GM21528 (cell line): ENCODE results near the gene KIF7.
"Not testable (repeated sequence)": the region's sequence is repeated elsewhere in the genome, so short reads cannot be mapped to it uniquely, and the experiment has no call there.

ENCODE experiments used
- ATAC-seq: cut with Tn5 transposase; IDR thresholded peaks from one replicate; pipeline ENCODE4 v1.9.1; 2021; ENCODE audit warnings: mild to moderate bottlenecking, moderate library complexity; ENCODE audit not compliant: unreplicated experiment, low FRiP score

KIF7 gene

DNA sequence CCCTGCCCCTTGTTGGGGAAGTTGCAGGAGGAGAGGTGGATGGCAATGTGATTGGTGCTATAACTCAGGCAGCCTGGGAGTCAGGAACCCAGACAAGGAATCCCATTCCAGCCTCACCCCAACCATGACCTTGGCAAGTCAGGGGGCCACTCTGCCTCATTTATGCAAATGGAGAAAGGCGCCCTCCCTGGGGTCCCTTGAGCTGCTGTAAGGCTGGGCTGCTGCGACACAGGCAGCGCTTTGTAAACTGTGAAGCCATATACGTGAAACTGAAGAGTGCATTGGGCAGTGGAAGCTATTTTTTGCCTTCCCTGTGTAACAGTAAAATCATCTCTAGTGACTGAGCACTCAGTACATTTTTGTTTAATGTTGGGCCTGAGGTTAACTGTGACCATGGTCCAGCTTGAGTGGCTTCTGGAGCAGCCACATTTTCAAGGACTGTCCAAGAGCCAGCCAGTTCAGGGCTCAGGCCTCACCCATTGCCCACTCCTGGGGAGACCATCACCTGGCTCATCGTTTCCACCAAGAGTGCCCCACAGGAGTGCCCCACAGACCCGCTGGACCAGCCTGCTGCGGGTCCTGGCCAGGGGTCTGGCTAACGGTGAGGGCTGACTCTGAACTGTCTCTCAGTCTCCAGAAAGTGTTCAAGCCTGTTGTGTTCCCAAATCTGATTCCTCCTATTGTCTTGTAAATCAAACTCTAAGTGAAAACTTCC is 27.9 kb downstream of the KIF7 start:
- ATAC-seq = no peak

- ATAC-seq = no peak
These were observed 29.6 kb downstream of the KIF7 start for GRCh38 chr15:89625716-89626115.

DNA sequence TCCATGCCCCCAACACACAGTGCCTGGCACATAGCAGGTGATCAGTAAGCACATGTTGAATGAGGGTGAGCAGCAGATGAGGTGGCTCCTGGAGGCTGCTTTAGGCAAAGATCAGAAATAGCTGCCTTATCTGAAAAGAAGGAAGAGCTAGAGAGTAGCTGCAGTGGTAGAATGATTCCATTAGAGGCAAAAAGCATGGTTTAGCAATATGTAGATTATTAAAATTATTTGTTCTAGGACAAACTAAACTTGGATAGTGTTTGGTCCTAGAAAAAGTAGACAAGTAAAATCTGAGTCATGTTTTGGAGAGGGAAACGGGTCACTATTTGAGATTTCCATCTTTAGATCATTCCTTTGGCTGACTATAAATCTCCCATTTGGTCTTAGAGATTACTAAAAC is 32.1 kb downstream of the KIF7 start:
- ATAC-seq = no peak

DNA sequence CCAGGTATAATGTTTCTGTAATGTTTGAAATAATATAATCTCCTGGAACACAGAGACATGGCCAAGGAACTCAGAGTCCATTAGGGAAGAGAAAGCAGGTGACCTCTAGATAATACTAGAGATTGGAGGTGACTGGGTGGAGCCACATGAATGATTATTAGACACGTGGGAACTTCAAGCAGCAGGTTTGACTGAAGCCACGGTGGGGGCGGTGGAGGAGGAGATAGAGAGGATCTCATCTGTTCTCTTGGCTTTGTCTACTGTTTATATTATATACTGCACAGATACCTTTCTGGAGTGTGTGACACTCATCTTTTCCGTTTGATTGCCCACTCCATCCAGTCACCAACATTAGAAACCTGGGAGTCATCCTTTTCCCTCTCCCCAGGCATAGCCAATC is 33.7 kb downstream of the KIF7 start:
- no peak for ATAC-seq

DNA sequence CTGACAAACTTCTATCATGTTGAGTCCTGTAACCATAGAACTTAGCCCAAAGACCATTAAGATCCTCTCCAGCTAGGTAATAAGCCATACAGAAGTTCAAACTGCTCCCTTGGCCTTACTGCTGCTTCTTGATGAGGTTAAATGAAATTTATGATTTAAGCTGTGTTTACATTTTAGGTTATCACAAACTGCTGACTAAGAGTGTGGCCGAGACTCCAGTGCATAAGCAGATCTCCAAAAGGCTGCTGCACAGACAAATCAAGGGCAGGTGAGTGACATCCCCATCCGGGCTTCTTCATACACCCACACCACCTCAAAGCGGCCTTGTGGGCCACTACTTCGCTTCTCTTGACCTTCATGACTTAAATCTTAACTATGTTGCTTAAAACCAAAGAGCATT is 39.0 kb downstream of the KIF7 start:
- no peak for ATAC-seq

GRCh38 chr15:89615135-89615534 is 40.1 kb downstream of the KIF7 start:
- ATAC-seq = no peak

GRCh38 chr15:89614164-89614563 is 41.1 kb downstream of the KIF7 start:
- ATAC-seq = no peak

DNA sequence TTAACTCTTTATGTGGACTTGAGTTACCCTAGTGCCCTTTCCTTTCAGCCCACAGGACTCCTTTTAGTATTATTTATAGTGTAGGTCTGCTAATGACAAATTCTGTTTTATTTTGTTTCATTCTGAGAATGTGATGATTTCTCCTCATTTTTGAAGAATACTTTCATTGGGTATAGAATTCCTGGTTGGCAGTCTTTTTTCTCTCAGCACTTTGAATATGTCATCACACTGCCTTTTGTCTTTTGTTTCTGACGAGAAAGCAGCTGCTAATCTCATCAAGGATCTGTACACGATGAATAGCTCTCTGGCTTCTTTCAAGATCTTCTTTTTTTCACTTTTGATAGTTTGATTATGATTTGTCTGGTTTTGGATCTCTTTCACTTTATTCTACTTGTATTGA is 42.2 kb downstream of the KIF7 start:
- no peak for ATAC-seq

- no peak for ATAC-seq
These were observed 44.0 kb downstream of the KIF7 start for GRCh38 chr15:89611317-89611716.

- ATAC-seq = no peak
These were observed 56.2 kb downstream of the KIF7 start for GRCh38 chr15:89599021-89599420.

DNA sequence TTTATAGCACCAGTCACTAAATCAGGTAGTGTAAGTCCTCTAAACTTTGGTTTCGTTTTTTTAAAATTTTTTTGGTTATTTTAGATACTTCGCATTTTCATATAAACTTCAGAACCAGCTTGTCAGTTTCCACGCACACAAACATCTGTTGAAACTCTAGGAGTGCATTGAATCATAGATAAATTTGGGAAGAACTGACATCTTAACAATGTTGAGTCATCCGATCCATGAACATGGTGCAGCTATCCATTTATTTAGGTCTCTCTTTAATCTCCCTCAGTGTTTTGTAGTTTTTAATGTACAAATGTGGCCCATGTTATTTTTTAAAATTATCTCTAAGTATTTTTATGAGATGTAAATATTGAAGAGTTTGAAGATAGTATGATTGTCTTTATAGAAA is 62.2 kb downstream of the KIF7 start:
- ATAC-seq = no peak

DNA sequence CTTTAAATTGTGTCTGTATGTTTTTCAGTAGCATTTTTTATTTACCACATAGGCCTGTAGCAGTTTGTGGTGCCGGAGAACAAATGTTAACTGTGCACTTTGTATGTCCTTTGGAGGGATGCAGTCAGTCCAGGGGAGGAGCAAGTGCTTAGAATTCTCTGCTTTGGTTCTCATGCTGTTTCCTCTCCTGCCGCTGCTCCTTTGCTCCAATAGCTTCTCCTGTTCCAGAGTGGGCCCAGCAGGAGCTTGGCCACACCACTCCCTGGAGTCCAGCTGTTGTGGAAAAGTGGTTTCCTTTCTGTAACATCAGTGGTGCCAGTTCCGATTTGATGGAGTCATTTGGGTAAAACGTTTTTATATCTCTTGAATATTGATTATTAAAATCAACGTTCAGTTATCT is 63.4 kb downstream of the KIF7 start:
- no peak for ATAC-seq

- no peak for ATAC-seq
These were observed 67.3 kb downstream of the KIF7 start for GRCh38 chr15:89587955-89588354.

DNA sequence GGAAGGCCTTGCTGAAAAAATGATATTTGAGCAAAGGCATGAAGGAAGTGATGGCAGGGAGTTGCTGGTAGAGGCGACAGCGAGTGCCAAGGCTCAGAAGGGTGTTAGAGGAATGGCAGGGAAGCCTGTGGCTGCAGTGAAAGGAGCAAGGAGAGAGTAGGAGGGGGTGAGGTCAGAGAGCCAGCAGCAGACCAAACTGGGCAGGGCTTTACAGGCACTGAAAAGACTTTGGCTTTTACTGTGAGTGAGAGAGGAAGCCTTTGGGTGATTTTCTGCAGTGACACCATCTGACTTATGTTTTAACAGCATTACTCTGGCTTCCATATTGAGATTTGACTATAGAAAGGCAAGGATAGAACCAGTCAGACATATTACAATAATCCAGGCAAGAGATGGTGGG is 68.6 kb downstream of the KIF7 start:
- ATAC-seq = no peak

- not testable (repeated sequence) for ATAC-seq
These were observed 74.5 kb downstream of the KIF7 start for GRCh38 chr15:89580747-89581146.

DNA sequence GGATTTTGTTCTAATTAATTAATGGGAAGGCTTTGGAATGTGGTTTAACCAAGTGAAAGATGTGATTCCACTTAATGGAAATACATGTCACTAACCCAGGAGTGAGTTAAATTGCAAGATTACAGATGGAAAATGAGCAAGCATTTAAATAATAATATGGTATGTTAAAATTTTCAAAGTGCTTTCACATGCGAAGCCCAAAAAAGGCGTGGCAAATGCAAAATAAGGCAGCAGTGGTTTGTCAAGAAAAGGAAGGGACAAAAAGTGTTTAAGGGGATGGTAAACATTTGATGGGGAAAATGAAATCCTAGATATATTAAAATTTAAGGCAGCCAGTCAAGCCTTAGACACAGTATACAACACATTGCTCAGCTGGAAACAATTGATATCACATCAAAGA is 77.1 kb downstream of the KIF7 start:
- no peak for ATAC-seq
